Kidney glomerular epithelial cell (primary cell): ENCODE measurements around the gene MSGN1.
A peak's percentile ranks its signal among the peaks of the same experiment; 100 is the strongest.

ENCODE experiments used
- DNase-seq: peaks from one replicate; lab custom pipeline; 2025; lab: John Stamatoyannopoulos, UW

Gene MSGN1

GRCh38 chr2:17816396-17817245 is at the start of gene MSGN1:
Gene MSGN1 (plus strand): TSS chr2:17816460. CDS start chr2:17816519, 59 bp downstream.
- DNase-seq, result no peak

GRCh38 chr2:17768894-17769293 is 47.4 kb upstream of the MSGN1 start:
- DNase-seq, result no peak

GRCh38 chr2:17771956-17772355 is 44.3 kb upstream of the MSGN1 start:
- no peak for DNase-seq

- DNase-seq, result no peak
These were observed 43.7 kb upstream of the MSGN1 start for GRCh38 chr2:17772532-17772931.

- peak; percentile 27 for DNase-seq
These were observed 35.7 kb upstream of the MSGN1 start for GRCh38 chr2:17780546-17780945.

- no peak for DNase-seq
These were observed 34.8 kb upstream of the MSGN1 start for GRCh38 chr2:17781482-17781881.

- no peak for DNase-seq
These were observed 29.5 kb upstream of the MSGN1 start for GRCh38 chr2:17786727-17787126.

GRCh38 chr2:17788773-17789172 is 27.5 kb upstream of the MSGN1 start:
- DNase-seq, result no peak

- no peak for DNase-seq
These were observed 25.7 kb upstream of the MSGN1 start for GRCh38 chr2:17790536-17790935.

GRCh38 chr2:17791121-17791816 is 25.0 kb upstream of the MSGN1 start:
- DNase-seq, result no peak

- DNase-seq, result no peak
These were observed 24.5 kb upstream of the MSGN1 start for GRCh38 chr2:17791817-17792130.

- no peak for DNase-seq
These were observed 23.7 kb upstream of the MSGN1 start for GRCh38 chr2:17792515-17792914.

- DNase-seq, result no peak
These were observed 23.0 kb upstream of the MSGN1 start for GRCh38 chr2:17793296-17793695.

- no peak for DNase-seq
These were observed 22.4 kb upstream of the MSGN1 start for GRCh38 chr2:17793803-17794354.

- no peak for DNase-seq
These were observed 21.0 kb upstream of the MSGN1 start for GRCh38 chr2:17795309-17795708.

GRCh38 chr2:17798338-17798737 is 17.9 kb upstream of the MSGN1 start:
- no peak for DNase-seq

- no peak for DNase-seq
These were observed 16.7 kb upstream of the MSGN1 start for GRCh38 chr2:17799301-17800120.

- DNase-seq, result no peak
These were observed 16.0 kb upstream of the MSGN1 start for GRCh38 chr2:17800219-17800618.

GRCh38 chr2:17800693-17801458 is 15.4 kb upstream of the MSGN1 start:
- DNase-seq, result peak; percentile 24

- DNase-seq, result no peak
These were observed 12.8 kb upstream of the MSGN1 start for GRCh38 chr2:17803497-17803896.

GRCh38 chr2:17804358-17804757 is 11.9 kb upstream of the MSGN1 start:
- no peak for DNase-seq

GRCh38 chr2:17805166-17805565 is 11.1 kb upstream of the MSGN1 start:
- no peak for DNase-seq
